ENCODE results near the gene NPY4R.
"Not testable (repeated sequence)": the region's sequence is repeated elsewhere in the genome, so short reads cannot be mapped to it uniquely, and the experiment has no call there.

DNA sequence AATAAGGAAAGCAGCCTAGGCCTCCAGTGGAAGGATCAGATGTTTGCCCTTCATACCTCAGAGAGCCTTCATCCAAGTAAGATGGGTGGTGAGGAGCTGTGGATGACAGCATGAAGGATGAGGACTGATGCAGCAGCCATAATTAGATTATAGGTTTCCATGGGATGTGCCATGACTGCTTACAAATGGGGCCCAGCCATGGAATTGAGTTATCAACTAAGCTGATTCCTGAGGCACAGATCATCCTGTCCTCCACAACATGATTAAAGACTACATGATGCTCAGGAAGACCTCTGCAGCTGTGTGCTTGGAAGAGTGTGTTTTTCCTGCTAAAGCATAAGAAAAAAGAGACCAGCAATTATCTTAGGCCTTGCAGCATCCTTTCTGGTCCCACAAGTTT is 54.6 kb downstream of the NPY4R start:
- TF ChIP-seq, protein P1, sequence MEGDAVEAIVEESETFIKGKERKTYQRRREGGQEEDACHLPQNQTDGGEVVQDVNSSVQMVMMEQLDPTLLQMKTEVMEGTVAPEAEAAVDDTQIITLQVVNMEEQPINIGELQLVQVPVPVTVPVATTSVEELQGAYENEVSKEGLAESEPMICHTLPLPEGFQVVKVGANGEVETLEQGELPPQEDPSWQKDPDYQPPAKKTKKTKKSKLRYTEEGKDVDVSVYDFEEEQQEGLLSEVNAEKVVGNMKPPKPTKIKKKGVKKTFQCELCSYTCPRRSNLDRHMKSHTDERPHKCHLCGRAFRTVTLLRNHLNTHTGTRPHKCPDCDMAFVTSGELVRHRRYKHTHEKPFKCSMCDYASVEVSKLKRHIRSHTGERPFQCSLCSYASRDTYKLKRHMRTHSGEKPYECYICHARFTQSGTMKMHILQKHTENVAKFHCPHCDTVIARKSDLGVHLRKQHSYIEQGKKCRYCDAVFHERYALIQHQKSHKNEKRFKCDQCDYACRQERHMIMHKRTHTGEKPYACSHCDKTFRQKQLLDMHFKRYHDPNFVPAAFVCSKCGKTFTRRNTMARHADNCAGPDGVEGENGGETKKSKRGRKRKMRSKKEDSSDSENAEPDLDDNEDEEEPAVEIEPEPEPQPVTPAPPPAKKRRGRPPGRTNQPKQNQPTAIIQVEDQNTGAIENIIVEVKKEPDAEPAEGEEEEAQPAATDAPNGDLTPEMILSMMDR (IDR thresholded peaks at IDR 0.05), result not testable (repeated sequence)
- not testable (repeated sequence) for TF ChIP-seq POLR2A (IDR thresholded peaks at IDR 0.05)
